Calu3 (cell line): ENCODE data around the gene MYO1G. TPM values are rescaled to one million over a fixed set of nuclear protein-coding genes. Genes with fewer than 3 reads are reported as not detected.

Experiments used
- BruUV-seq: library from RNA; stranded (reverse); fragments of 400-500 nt; replicated peaks from 2 replicates; lab custom pipeline; 2021; lab: Mats Ljungman, UMichigan
- CTCF ChIA-PET: fragments of 300-600 bp; sonication (Branson Sonifier 250); formaldehyde crosslinking; loops from one replicate; lab custom pipeline; 2022; ENCODE audit warnings: antibody characterized with exemption; lab: Charles Lee
- DNase-seq: peaks from one replicate; pipeline ENCODE4 v3.0.0; 2022
- H3K27ac Mint-ChIP-seq: one replicate; pipeline ENCODE4 v1.8.0; 2022; ENCODE audit warnings: mixed read lengths; ENCODE audit not compliant: unreplicated experiment
- H3K27me3 Mint-ChIP-seq: one replicate; pipeline ENCODE4 v1.8.0; 2022; ENCODE audit warnings: mixed read lengths; ENCODE audit not compliant: unreplicated experiment
- H3K36me3 Mint-ChIP-seq: one replicate; pipeline ENCODE4 v1.8.0; 2022; ENCODE audit warnings: mild to moderate bottlenecking, moderate library complexity, mixed read lengths; ENCODE audit not compliant: insufficient read depth, unreplicated experiment
- H3K4me1 Mint-ChIP-seq: one replicate; pipeline ENCODE4 v1.8.0; 2022; ENCODE audit warnings: mild to moderate bottlenecking, low read depth, mixed read lengths; ENCODE audit not compliant: unreplicated experiment
- H3K4me3 Mint-ChIP-seq: one replicate; pipeline ENCODE4 v1.8.0; 2022; ENCODE audit warnings: mild to moderate bottlenecking, low read depth, moderate library complexity, mixed read lengths; ENCODE audit not compliant: unreplicated experiment
- H3K9me3 Mint-ChIP-seq: one replicate; pipeline ENCODE4 v1.8.0; 2022; ENCODE audit warnings: low read depth, mixed read lengths; ENCODE audit not compliant: unreplicated experiment
- intact Hi-C: fragments of 100-400 bp; cut with micrococcal nuclease; formaldehyde crosslinking; loops from one replicate; pipeline ENCODE4 v1.10.0; 2022; ENCODE audit not compliant: unreplicated experiment
- total RNA-seq: library from RNA; stranded (reverse); gene quantifications from 2 replicates; pipeline ENCODE4 v1.2.3, GENCODE V29; 2022
- TF ChIP-seq, protein P1 (sequence below): fragments of 200-600 bp; IDR thresholded peaks from one replicate; pipeline ENCODE4 v1.8.0; 2022; ENCODE audit warnings: antibody characterized with exemption; ENCODE audit not compliant: unreplicated experiment

The MYO1G gene
- total RNA-seq, 1 experiment from 2014 or later: 0.33 TPM

DNA sequence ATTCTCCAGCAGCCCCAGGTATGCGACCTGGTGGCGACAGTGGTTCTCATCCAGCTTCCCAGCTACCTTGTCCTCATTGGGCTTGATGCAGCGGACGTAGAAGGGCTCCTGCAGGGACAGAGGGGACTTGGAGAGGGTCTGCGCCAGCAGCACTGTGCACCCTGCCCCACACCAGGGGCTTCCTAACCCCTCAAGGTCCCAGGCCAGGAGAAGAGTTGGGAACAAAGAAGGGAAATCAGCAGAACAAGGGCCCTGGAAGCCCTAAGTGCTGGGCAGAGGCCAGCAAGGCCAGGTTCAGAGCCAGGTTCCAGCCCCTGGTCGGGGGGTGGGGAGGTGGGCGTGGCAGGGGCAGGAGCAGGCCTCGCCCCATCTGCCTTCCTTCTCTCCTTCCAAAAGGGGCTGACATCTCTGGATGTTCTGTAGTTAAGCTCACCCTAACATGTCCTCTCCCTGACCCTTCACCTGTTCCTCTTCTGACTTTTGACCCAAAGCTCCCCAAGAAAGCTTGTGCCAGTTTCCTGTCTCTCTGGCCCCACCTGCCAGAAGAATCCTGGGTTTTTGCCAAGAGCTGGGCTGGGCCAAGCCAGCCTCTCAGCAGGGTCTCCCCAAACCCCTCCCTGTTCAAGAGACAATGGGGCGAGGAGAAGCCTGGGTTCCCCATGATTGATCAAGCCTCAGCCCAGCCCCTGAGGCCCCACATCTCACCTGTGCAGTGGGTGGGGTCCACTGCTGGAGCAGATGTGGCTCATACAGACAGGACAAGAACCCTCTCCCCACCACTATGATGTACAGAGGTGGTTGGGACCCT, 11.9 kb downstream of the MYO1G start:
- no TSS peak for BruUV-seq
- no peak for DNase-seq
- Mint-ChIP-seq H3K27me3 (peaks cover 8% of the 10 kb centered on the region), H3K4me1 (no peaks in the 10 kb centered on the region), H3K9me3 (no peaks in the 10 kb centered on the region), H3K27ac (no peak overlapping the region), H3K36me3 (no peaks in the 10 kb centered on the region), H3K4me3 (no peak overlapping the region)
- intact Hi-C loops: no loop called here
- CTCF ChIA-PET: no interaction called here
- TF ChIP-seq, protein P1, sequence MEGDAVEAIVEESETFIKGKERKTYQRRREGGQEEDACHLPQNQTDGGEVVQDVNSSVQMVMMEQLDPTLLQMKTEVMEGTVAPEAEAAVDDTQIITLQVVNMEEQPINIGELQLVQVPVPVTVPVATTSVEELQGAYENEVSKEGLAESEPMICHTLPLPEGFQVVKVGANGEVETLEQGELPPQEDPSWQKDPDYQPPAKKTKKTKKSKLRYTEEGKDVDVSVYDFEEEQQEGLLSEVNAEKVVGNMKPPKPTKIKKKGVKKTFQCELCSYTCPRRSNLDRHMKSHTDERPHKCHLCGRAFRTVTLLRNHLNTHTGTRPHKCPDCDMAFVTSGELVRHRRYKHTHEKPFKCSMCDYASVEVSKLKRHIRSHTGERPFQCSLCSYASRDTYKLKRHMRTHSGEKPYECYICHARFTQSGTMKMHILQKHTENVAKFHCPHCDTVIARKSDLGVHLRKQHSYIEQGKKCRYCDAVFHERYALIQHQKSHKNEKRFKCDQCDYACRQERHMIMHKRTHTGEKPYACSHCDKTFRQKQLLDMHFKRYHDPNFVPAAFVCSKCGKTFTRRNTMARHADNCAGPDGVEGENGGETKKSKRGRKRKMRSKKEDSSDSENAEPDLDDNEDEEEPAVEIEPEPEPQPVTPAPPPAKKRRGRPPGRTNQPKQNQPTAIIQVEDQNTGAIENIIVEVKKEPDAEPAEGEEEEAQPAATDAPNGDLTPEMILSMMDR: no peak

DNA sequence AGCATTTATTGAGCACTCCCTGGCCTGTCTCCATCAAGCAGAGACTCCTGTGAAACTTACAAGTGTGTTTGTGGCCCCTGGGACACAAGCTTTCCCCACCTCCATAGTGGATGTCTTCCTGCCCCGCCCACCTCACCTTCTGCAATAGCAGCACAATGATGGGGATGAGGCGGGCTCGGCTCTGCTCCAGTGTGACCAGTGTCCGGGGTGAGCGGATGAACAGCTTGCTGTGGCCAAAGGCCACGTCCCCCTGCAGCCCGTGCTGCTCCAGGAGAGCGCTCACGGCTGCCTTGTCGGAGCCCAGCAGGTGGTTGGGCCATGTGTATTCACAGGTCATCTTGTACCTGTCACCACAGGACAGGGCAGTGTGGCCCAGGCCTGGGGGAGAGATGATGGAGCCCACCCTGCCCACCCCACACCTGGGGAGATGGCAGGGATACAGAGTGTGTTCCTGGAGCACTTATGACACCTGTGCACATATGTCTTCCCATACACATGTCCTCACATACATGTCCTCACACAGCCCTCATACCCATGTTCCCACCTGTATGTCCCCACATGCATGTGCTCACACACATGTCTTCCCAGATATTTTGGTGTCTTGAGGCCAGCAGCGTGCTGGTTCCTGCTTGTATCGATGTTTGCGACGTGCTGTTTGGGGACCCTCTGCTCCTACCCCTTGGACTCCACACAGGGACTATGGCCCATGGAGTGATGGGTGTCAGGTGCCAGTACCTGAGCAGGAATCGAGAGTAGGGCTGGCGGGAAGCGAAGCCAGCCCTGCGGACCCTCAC, 12.7 kb downstream of the MYO1G start:
- CTCF ChIA-PET: no interaction called here
- H3K27ac Mint-ChIP-seq: no peak overlapping the region
- no TSS peak for BruUV-seq
- TF ChIP-seq, protein P1: no peak
- no peaks in the 10 kb centered on the region for H3K4me1 Mint-ChIP-seq
- no peaks in the 10 kb centered on the region for H3K36me3 Mint-ChIP-seq
- DNase-seq: no peak
- H3K27me3 Mint-ChIP-seq: peaks cover 1% of the 10 kb centered on the region
- H3K4me3 Mint-ChIP-seq: no peak overlapping the region
- H3K9me3 Mint-ChIP-seq: no peaks in the 10 kb centered on the region
- intact Hi-C loops: no loop called here

- TF ChIP-seq, protein P1: no peak
- Mint-ChIP-seq H3K4me3 (no peak overlapping the region), H3K4me1 (no peaks in the 10 kb centered on the region), H3K9me3 (no peaks in the 10 kb centered on the region), H3K36me3 (no peaks in the 10 kb centered on the region), H3K27ac (no peak overlapping the region), H3K27me3 (peaks cover 8% of the 10 kb centered on the region)
- no peak for DNase-seq
- CTCF ChIA-PET: interaction anchor here (2.1 kb wide), 1 partner anchor 7 kb away, joined by 6 read pairs; no protein-coding TSS in a partner anchor
- intact Hi-C loops: no loop called here
- BruUV-seq: no TSS peak
Measured at GRCh38 chr7:44965441-44965903, 13.3 kb downstream of the MYO1G start.

DNA sequence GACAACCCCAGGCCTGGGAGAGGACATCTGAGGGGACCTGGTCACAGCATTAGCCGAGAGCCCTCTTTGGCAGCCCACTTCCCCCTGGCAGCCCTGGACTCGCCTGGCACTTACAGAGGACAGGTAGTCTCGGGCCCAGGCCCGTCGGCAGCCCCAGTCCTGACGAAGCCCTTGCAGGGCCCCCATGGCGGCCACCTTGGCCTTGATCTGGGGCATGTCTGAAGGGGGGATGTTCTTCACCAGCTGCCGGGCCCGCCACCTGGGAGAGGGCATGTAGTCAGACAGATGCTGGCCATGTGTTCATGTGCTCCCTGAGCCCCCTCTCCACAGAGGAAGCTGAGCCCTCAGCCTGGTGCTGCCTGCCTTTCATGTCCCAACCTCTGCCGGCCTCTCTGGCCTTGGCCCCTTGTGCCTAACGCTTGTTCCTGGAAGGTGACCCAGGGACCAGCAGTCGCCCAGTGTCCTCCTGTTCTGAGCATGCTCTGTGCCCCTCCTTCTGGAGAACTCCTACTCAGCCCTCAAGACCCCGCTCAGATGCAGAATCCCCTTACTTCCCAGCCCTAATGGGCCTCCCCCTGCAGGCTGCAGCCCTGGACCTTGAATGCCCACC, 13.9 kb downstream of the MYO1G start:
- H3K9me3 Mint-ChIP-seq: no peaks in the 10 kb centered on the region
- DNase-seq: no peak
- peaks cover 13% of the 10 kb centered on the region for H3K27me3 Mint-ChIP-seq
- CTCF ChIA-PET: interaction anchor here (0.6 to 2.1 kb wide), 3 partner anchors 8 to 799 kb away, joined by 3 to 6 read pairs (median 3); no protein-coding TSS in a partner anchor
- BruUV-seq: no TSS peak
- no peaks in the 10 kb centered on the region for H3K36me3 Mint-ChIP-seq
- H3K4me3 Mint-ChIP-seq: no peak overlapping the region
- TF ChIP-seq, protein P1: no peak
- intact Hi-C loops: loop anchor here (1.0 kb wide), 1 partner anchor 377 kb away; no protein-coding TSS in a partner anchor
- no peak overlapping the region for H3K27ac Mint-ChIP-seq
- H3K4me1 Mint-ChIP-seq: no peaks in the 10 kb centered on the region
